MM.1S (cell line): ENCODE data around the gene PCK1.

ENCODE experiments used
- DNase-seq: peaks from one replicate; pipeline ENCODE4 v3.0.0-alpha.2; 2015
- H2AFZ ChIP-seq: fragments of 300-600 bp; sonication (generic); 2 replicates; pipeline ENCODE4 v1.6.0; 2016; ENCODE audit warnings: antibody characterized with exemption, low read length
- H3F3A ChIP-seq: fragments of 300-600 bp; sonication (generic); 2 replicates; pipeline ENCODE4 v1.6.1; 2016; ENCODE audit warnings: mild to moderate bottlenecking, antibody characterized with exemption, low read length, moderate library complexity, mixed read lengths; ENCODE audit not compliant: insufficient read depth
- H3K27ac ChIP-seq: fragments of 300-600 bp; sonication (generic); 2 replicates; pipeline ENCODE4 v1.5.1; 2016; ENCODE audit warnings: mild to moderate bottlenecking, low read length
- H3K27me3 ChIP-seq: fragments of 300-600 bp; sonication (generic); replicated peaks from 2 replicates; pipeline ENCODE4 v1.6.0; 2016; ENCODE audit warnings: low read length; ENCODE audit not compliant: insufficient read depth
- H3K36me3 ChIP-seq: fragments of 300-600 bp; sonication (generic); replicated peaks from 2 replicates; pipeline ENCODE4 v1.6.1; 2016; ENCODE audit warnings: mild to moderate bottlenecking, low read length, mixed read lengths; ENCODE audit not compliant: insufficient read depth
- H3K4me1 ChIP-seq: fragments of 300-600 bp; sonication (generic); 2 replicates; pipeline ENCODE4 v1.6.1; 2016; ENCODE audit warnings: low read length, mixed read lengths
- H3K4me2 ChIP-seq: fragments of 300-600 bp; sonication (generic); 2 replicates; pipeline ENCODE4 v1.6.0; 2016; ENCODE audit warnings: low read depth, low read length
- H3K4me3 ChIP-seq: fragments of 300-600 bp; sonication (generic); 2 replicates; pipeline ENCODE4 v1.5.1; 2016; ENCODE audit warnings: low read length, mixed read lengths
- H3K79me2 ChIP-seq: fragments of 300-600 bp; sonication (generic); 2 replicates; pipeline ENCODE4 v1.6.1; 2016; ENCODE audit warnings: mixed run types, low read length, mixed read lengths
- H3K9ac ChIP-seq: fragments of 300-600 bp; sonication (generic); 2 replicates; pipeline ENCODE4 v1.6.1; 2016; ENCODE audit warnings: low read length, mixed read lengths
- H3K9me2 ChIP-seq: fragments of 300-600 bp; sonication (generic); replicated peaks from 2 replicates; pipeline ENCODE4 v1.6.1; 2016; ENCODE audit warnings: mild to moderate bottlenecking, low read length, mixed read lengths; ENCODE audit not compliant: insufficient read depth
- H3K9me3 ChIP-seq: fragments of 300-600 bp; sonication (generic); replicated peaks from 2 replicates; pipeline ENCODE4 v1.6.1; 2016; ENCODE audit warnings: mild to moderate bottlenecking, low read length, mixed read lengths; ENCODE audit not compliant: insufficient read depth
- H4K20me1 ChIP-seq: fragments of 300-600 bp; sonication (generic); 2 replicates; pipeline ENCODE4 v1.6.1; 2016; ENCODE audit warnings: mild to moderate bottlenecking, low read length, moderate library complexity, mixed read lengths; ENCODE audit not compliant: insufficient read depth
- EZH2 ChIP-seq: fragments of 300-600 bp; sonication (generic); optimal IDR thresholded peaks from 2 replicates; pipeline ENCODE3; 2017; ENCODE audit warnings: low read depth, mild to moderate bottlenecking, antibody characterized with exemption, low read length, mixed read lengths
- EZH2phosphoT487 ChIP-seq: fragments of 300-600 bp; sonication (generic); IDR thresholded peaks from 2 replicates; pipeline ENCODE4 v1.6.1; 2018; ENCODE audit warnings: antibody characterized with exemption, low read length
- TF ChIP-seq, protein P1 (sequence below): fragments of 300-600 bp; sonication (generic); IDR thresholded peaks from 2 replicates; pipeline ENCODE4 v1.5.1; 2016; ENCODE audit warnings: antibody characterized with exemption, low read length, mixed read lengths

The PCK1 gene

DNA sequence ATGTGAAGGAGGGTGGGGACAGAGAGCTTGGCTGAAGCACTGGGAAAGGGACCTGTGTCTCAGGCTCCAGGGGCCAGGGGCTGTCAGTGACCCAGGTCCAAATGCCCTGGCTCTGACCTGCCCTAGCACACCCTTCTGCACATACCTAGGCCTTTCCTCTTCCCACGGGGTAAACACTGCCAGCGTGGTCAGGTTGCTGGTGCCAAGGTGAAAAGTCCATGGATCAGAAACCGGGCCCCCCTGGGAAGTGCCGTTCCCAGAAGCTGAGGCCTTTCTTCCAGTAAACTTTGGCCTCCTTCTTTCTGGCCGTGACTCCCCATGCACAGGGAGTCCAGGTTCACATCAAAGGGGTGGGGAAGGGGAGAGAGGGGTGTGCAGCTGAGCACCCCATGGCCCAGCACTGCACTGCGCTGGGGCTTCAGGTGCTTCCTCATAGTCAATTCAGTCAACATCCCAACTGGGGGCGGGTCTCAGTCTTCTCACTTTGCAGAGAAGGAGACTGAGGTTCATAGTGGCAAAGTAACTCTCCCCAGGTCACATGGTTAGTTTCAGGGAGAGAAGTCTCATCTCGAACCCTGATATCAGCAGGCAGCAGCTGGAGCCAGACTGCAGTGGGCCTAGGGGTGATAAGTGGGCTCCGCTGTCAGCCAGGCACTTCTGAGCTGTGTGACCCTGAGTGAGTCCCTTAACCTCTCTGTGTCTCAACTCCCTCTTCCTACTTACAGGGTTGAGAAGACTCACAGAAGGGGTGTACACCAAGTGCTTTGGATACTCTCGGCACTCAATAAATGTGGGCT lies 17.0 kb downstream of the PCK1 start:
- Histone ChIP-seq H3K79me2 (no peaks in the 10 kb centered on the region), H3K4me1 (no peaks in the 10 kb centered on the region), H3K4me3 (no peak overlapping the region), H3K9me2 (no peaks in the 10 kb centered on the region), H3K36me3 (no peaks in the 10 kb centered on the region), H3K9me3 (no peaks in the 10 kb centered on the region), H3K9ac (no peak overlapping the region), H3F3A (no peaks in the 10 kb centered on the region), H4K20me1 (no peaks in the 10 kb centered on the region), H2AFZ (no peak overlapping the region), H3K4me2 (no peak overlapping the region), H3K27ac (no peak overlapping the region), H3K27me3 (peaks cover 100% of the 10 kb centered on the region)
- DNase-seq = no peak
- no peak for TF ChIP-seq EZH2phosphoT487
- TF ChIP-seq, protein P1, sequence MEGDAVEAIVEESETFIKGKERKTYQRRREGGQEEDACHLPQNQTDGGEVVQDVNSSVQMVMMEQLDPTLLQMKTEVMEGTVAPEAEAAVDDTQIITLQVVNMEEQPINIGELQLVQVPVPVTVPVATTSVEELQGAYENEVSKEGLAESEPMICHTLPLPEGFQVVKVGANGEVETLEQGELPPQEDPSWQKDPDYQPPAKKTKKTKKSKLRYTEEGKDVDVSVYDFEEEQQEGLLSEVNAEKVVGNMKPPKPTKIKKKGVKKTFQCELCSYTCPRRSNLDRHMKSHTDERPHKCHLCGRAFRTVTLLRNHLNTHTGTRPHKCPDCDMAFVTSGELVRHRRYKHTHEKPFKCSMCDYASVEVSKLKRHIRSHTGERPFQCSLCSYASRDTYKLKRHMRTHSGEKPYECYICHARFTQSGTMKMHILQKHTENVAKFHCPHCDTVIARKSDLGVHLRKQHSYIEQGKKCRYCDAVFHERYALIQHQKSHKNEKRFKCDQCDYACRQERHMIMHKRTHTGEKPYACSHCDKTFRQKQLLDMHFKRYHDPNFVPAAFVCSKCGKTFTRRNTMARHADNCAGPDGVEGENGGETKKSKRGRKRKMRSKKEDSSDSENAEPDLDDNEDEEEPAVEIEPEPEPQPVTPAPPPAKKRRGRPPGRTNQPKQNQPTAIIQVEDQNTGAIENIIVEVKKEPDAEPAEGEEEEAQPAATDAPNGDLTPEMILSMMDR = no peak
- TF ChIP-seq EZH2 = no peak

DNA sequence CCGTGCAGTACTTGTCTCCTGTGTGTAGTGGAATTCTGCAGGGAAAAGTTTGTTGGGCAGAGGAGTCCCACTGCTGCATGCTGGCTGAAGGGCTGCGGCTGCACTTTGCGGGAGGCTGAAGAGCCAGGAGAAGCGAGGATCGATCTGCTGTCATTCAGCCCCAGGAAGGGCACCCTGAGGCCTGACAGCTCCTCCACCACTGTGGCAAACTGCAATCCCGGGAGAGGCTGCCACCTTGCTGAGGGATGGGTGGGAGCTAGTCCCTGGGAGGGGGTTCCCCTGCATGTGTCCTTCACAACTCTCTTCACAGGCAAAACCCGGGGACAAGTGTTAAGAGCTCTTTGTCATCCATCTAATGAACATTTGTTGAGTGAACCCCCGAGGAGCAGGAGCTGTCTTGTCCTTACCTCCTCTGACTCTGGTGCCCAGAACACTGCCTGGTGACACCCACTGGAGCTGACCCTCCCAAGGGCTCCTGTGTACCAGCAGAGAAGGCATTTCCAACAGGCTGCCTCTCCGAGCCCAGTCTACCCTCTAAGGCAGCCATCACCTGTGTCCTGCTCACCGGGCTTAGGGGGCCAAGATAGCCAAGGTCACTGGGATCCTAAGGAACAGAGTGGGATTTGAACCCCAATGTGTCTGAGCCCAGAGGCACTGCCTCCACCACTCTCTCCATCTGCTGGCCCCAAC lies 17.7 kb downstream of the PCK1 start:
- no peaks in the 10 kb centered on the region for H3K4me1 ChIP-seq
- H3K27ac ChIP-seq = no peak overlapping the region
- no peaks in the 10 kb centered on the region for H3F3A ChIP-seq
- H3K4me3 ChIP-seq = no peak overlapping the region
- no peak overlapping the region for H2AFZ ChIP-seq
- no peak for DNase-seq
- H3K27me3 ChIP-seq = peaks cover 100% of the 10 kb centered on the region
- no peak overlapping the region for H3K9ac ChIP-seq
- TF ChIP-seq EZH2phosphoT487 (no peak), EZH2 (no peak)
- TF ChIP-seq, protein P1 = no peak
- no peaks in the 10 kb centered on the region for H4K20me1 ChIP-seq
- H3K9me3 ChIP-seq = no peaks in the 10 kb centered on the region
- no peaks in the 10 kb centered on the region for H3K36me3 ChIP-seq
- H3K4me2 ChIP-seq = no peak overlapping the region
- no peaks in the 10 kb centered on the region for H3K79me2 ChIP-seq
- no peaks in the 10 kb centered on the region for H3K9me2 ChIP-seq

DNA sequence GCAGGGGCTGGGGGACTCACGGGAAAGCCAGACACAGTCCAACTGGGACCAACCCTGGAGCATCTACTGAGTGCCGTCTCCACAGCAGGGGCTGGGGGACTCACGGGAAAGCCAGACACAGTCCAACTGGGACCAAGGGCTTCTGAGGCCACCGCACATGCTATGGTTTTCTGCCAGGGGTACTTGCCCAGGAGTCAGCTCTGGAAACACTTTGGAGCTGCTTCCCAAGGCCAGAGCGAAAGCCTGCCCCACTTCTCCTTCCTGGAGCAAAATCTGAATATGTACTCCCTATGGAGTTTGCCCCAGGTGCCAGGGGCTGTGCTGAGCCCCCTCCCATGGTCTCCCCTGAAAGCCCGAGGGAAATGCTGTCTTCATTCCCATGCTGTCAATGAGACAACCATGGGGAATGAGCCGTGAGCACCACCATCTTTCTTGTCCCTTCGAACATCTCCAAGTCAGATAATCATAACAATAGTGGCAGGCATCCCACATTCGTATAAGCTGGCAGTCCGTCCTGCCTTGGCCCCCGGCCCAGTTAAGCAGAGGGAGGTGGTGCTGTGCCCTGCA lies 18.5 kb downstream of the PCK1 start:
- Histone ChIP-seq H3K27me3 (peaks cover 100% of the 10 kb centered on the region), H3K79me2 (no peaks in the 10 kb centered on the region), H3K4me1 (no peaks in the 10 kb centered on the region), H3K27ac (no peak overlapping the region), H4K20me1 (no peaks in the 10 kb centered on the region), H3K9me3 (no peaks in the 10 kb centered on the region), H3K4me3 (no peak overlapping the region), H3K36me3 (no peaks in the 10 kb centered on the region), H2AFZ (no peak overlapping the region), H3F3A (no peaks in the 10 kb centered on the region), H3K9ac (no peak overlapping the region), H3K4me2 (no peak overlapping the region), H3K9me2 (no peaks in the 10 kb centered on the region)
- no peak for DNase-seq
- TF ChIP-seq EZH2phosphoT487 (no peak), EZH2 (no peak)
- TF ChIP-seq, protein P1 = no peak
